Measurements from ENCODE around the gene GATM. TPM values are rescaled to one million over a fixed set of nuclear protein-coding genes. Genes with fewer than 3 reads are reported as not detected.
"Not testable (repeated sequence)": the region's sequence is repeated elsewhere in the genome, so short reads cannot be mapped to it uniquely, and the experiment has no call there.

GATM gene
- total and polyA plus RNA-seq, 4 donors: 6.9 to 74.6 (median 29.9) TPM

- ATAC-seq (ENCODE audit: low FRiP score); H3K36me3 ChIP-seq (ENCODE audit: control insufficient read depth in 1 of 2, insufficient read depth in 2 of 2, low read length in 1 of 2); H3K4me1 ChIP-seq (ENCODE audit: control insufficient read depth in 1 of 2, insufficient read depth in 2 of 2, low read length in 2 of 2); H3K4me3 ChIP-seq (ENCODE audit: low read length in 2 of 2); H3K27ac ChIP-seq (ENCODE audit: low read depth in 1 of 2, low read length in 2 of 2); H3K27me3 ChIP-seq (ENCODE audit: control insufficient read depth in 1 of 2, insufficient read depth in 2 of 2, low read length in 1 of 2); DNase-seq; H3K9me3 ChIP-seq (ENCODE audit: control insufficient read depth, low read length); intact Hi-C loops (cut with DNase I): not testable (repeated sequence)
- 92 to 99% methylated on average over 4 of the region's 4 CpGs for WGBS, 2 donors
Observed at GRCh38 chr15:45370042-45370441, 8.3 kb downstream of the GATM start.

GRCh38 chr15:45367222-45367621, 11.1 kb downstream of the GATM start:
- H3K4me3 ChIP-seq (ENCODE audit: low read length in 2 of 2); DNase-seq; H3K4me1 ChIP-seq (ENCODE audit: control insufficient read depth in 1 of 2, insufficient read depth in 2 of 2, low read length in 2 of 2); ATAC-seq (ENCODE audit: low FRiP score); H3K36me3 ChIP-seq (ENCODE audit: control insufficient read depth in 1 of 2, insufficient read depth in 2 of 2, low read length in 1 of 2); H3K27ac ChIP-seq (ENCODE audit: low read depth in 1 of 2, low read length in 2 of 2); H3K9me3 ChIP-seq (ENCODE audit: control insufficient read depth, low read length); H3K27me3 ChIP-seq (ENCODE audit: control insufficient read depth in 1 of 2, insufficient read depth in 2 of 2, low read length in 1 of 2); intact Hi-C loops (cut with DNase I): not testable (repeated sequence)
- WGBS, 2 donors: 29 to 33% methylated on average over 7 of the region's 7 CpGs

- intact Hi-C loops (cut with DNase I): no loop called here
- no peak for ATAC-seq (ENCODE audit: low FRiP score)
- WGBS, 2 donors: 92 to 96% methylated on average over 1 of the region's 1 CpG
- no peak overlapping the region for H3K4me3 ChIP-seq (ENCODE audit: low read length in 2 of 2)
- no peaks in the 10 kb centered on the region for H3K9me3 ChIP-seq (ENCODE audit: control insufficient read depth, low read length)
- H3K27ac ChIP-seq (ENCODE audit: low read depth in 1 of 2, low read length in 2 of 2): no peak overlapping the region
- H3K4me1 ChIP-seq (ENCODE audit: control insufficient read depth in 1 of 2, insufficient read depth in 2 of 2, low read length in 2 of 2): no peaks in the 10 kb centered on the region
- no peak for DNase-seq
- peaks cover 4 to 6% of the 10 kb centered on the region in 2 donors for H3K36me3 ChIP-seq (ENCODE audit: control insufficient read depth in 1 of 2, insufficient read depth in 2 of 2, low read length in 1 of 2)
- H3K27me3 ChIP-seq (ENCODE audit: control insufficient read depth in 1 of 2, insufficient read depth in 2 of 2, low read length in 1 of 2): no peaks in the 10 kb centered on the region
Observed at GRCh38 chr15:45364271-45364670, 14.1 kb downstream of the GATM start.

- no peak overlapping the region for H3K27ac ChIP-seq (ENCODE audit: low read depth in 1 of 2, low read length in 2 of 2)
- 40 to 47% methylated on average over 3 of the region's 3 CpGs for WGBS, 2 donors
- H3K27me3 ChIP-seq (ENCODE audit: control insufficient read depth in 1 of 2, insufficient read depth in 2 of 2, low read length in 1 of 2): no peaks in the 10 kb centered on the region
- H3K9me3 ChIP-seq (ENCODE audit: control insufficient read depth, low read length): no peaks in the 10 kb centered on the region
- intact Hi-C loops (cut with DNase I): no loop called here
- ATAC-seq (ENCODE audit: low FRiP score) (no peak), DNase-seq (no peak)
- peaks cover 4 to 6% of the 10 kb centered on the region in 2 donors for H3K36me3 ChIP-seq (ENCODE audit: control insufficient read depth in 1 of 2, insufficient read depth in 2 of 2, low read length in 1 of 2)
- H3K4me3 ChIP-seq (ENCODE audit: low read length in 2 of 2): no peak overlapping the region
- no peaks in the 10 kb centered on the region for H3K4me1 ChIP-seq (ENCODE audit: control insufficient read depth in 1 of 2, insufficient read depth in 2 of 2, low read length in 2 of 2)
Observed at GRCh38 chr15:45363801-45364200, 14.5 kb downstream of the GATM start.

- H3K4me3 ChIP-seq (ENCODE audit: low read length in 2 of 2): no peak overlapping the region
- intact Hi-C loops (cut with DNase I): no loop called here
- WGBS, 2 donors: 80 to 81% methylated on average over 4 of the region's 4 CpGs
- H3K27ac ChIP-seq (ENCODE audit: low read depth in 1 of 2, low read length in 2 of 2): no peak overlapping the region
- H3K36me3 ChIP-seq (ENCODE audit: control insufficient read depth in 1 of 2, insufficient read depth in 2 of 2, low read length in 1 of 2): peaks cover 4 to 6% of the 10 kb centered on the region in 2 donors
- no peaks in the 10 kb centered on the region for H3K4me1 ChIP-seq (ENCODE audit: control insufficient read depth in 1 of 2, insufficient read depth in 2 of 2, low read length in 2 of 2)
- DNase-seq (no peak), ATAC-seq (ENCODE audit: low FRiP score) (no peak)
- no peaks in the 10 kb centered on the region for H3K27me3 ChIP-seq (ENCODE audit: control insufficient read depth in 1 of 2, insufficient read depth in 2 of 2, low read length in 1 of 2)
- no peaks in the 10 kb centered on the region for H3K9me3 ChIP-seq (ENCODE audit: control insufficient read depth, low read length)
Observed at GRCh38 chr15:45363334-45363733, 15.0 kb downstream of the GATM start.

- DNase-seq (no peak), ATAC-seq (ENCODE audit: low FRiP score) (no peak)
- no peaks in the 10 kb centered on the region for H3K4me1 ChIP-seq (ENCODE audit: control insufficient read depth in 1 of 2, insufficient read depth in 2 of 2, low read length in 2 of 2)
- no peaks in the 10 kb centered on the region for H3K27me3 ChIP-seq (ENCODE audit: control insufficient read depth in 1 of 2, insufficient read depth in 2 of 2, low read length in 1 of 2)
- H3K36me3 ChIP-seq (ENCODE audit: control insufficient read depth in 1 of 2, insufficient read depth in 2 of 2, low read length in 1 of 2): peaks cover 4 to 6% of the 10 kb centered on the region in 2 donors
- no peaks in the 10 kb centered on the region for H3K9me3 ChIP-seq (ENCODE audit: control insufficient read depth, low read length)
- intact Hi-C loops (cut with DNase I): no loop called here
- no peak overlapping the region for H3K27ac ChIP-seq (ENCODE audit: low read depth in 1 of 2, low read length in 2 of 2)
- H3K4me3 ChIP-seq (ENCODE audit: low read length in 2 of 2): no peak overlapping the region
Observed at GRCh38 chr15:45362419-45362818, 15.9 kb downstream of the GATM start.

GRCh38 chr15:45361878-45362277, 16.5 kb downstream of the GATM start:
- ATAC-seq (ENCODE audit: low FRiP score) (no peak), DNase-seq (no peak)
- no peaks in the 10 kb centered on the region for H3K27me3 ChIP-seq (ENCODE audit: control insufficient read depth in 1 of 2, insufficient read depth in 2 of 2, low read length in 1 of 2)
- no peaks in the 10 kb centered on the region for H3K9me3 ChIP-seq (ENCODE audit: control insufficient read depth, low read length)
- H3K36me3 ChIP-seq (ENCODE audit: control insufficient read depth in 1 of 2, insufficient read depth in 2 of 2, low read length in 1 of 2): peaks cover 4 to 6% of the 10 kb centered on the region in 2 donors
- no peak overlapping the region for H3K27ac ChIP-seq (ENCODE audit: low read depth in 1 of 2, low read length in 2 of 2)
- no peaks in the 10 kb centered on the region for H3K4me1 ChIP-seq (ENCODE audit: control insufficient read depth in 1 of 2, insufficient read depth in 2 of 2, low read length in 2 of 2)
- WGBS, 2 donors: 90 to 95% methylated on average over 7 of the region's 7 CpGs
- no peak overlapping the region for H3K4me3 ChIP-seq (ENCODE audit: low read length in 2 of 2)
- intact Hi-C loops (cut with DNase I): no loop called here

- no peaks in the 10 kb centered on the region for H3K4me1 ChIP-seq (ENCODE audit: control insufficient read depth in 1 of 2, insufficient read depth in 2 of 2, low read length in 2 of 2)
- WGBS, 2 donors: 88 to 89% methylated on average over 2 of the region's 2 CpGs
- no peaks in the 10 kb centered on the region for H3K36me3 ChIP-seq (ENCODE audit: control insufficient read depth in 1 of 2, insufficient read depth in 2 of 2, low read length in 1 of 2)
- no peak for ATAC-seq (ENCODE audit: low FRiP score)
- no peak for DNase-seq
- H3K27me3 ChIP-seq (ENCODE audit: control insufficient read depth in 1 of 2, insufficient read depth in 2 of 2, low read length in 1 of 2): no peaks in the 10 kb centered on the region
- no peak overlapping the region for H3K4me3 ChIP-seq (ENCODE audit: low read length in 2 of 2)
- intact Hi-C loops (cut with DNase I): no loop called here
- no peak overlapping the region for H3K27ac ChIP-seq (ENCODE audit: low read depth in 1 of 2, low read length in 2 of 2)
- H3K9me3 ChIP-seq (ENCODE audit: control insufficient read depth, low read length): no peaks in the 10 kb centered on the region
Observed at GRCh38 chr15:45355860-45356259, 22.5 kb downstream of the GATM start.

GRCh38 chr15:45354711-45355110, 23.6 kb downstream of the GATM start:
- no peaks in the 10 kb centered on the region for H3K9me3 ChIP-seq (ENCODE audit: control insufficient read depth, low read length)
- intact Hi-C loops (cut with DNase I): no loop called here
- ATAC-seq (ENCODE audit: low FRiP score) (no peak), DNase-seq (no peak)
- no peak overlapping the region for H3K4me3 ChIP-seq (ENCODE audit: low read length in 2 of 2)
- no peaks in the 10 kb centered on the region for H3K27me3 ChIP-seq (ENCODE audit: control insufficient read depth in 1 of 2, insufficient read depth in 2 of 2, low read length in 1 of 2)
- H3K36me3 ChIP-seq (ENCODE audit: control insufficient read depth in 1 of 2, insufficient read depth in 2 of 2, low read length in 1 of 2): no peaks in the 10 kb centered on the region
- peaks cover 0 to 1% of the 10 kb centered on the region in 2 donors for H3K4me1 ChIP-seq (ENCODE audit: control insufficient read depth in 1 of 2, insufficient read depth in 2 of 2, low read length in 2 of 2)
- 81 to 84% methylated on average over 5 of the region's 5 CpGs for WGBS, 2 donors
- no peak overlapping the region for H3K27ac ChIP-seq (ENCODE audit: low read depth in 1 of 2, low read length in 2 of 2)

Data from aorta (tissue), 5 donors.